Placental epithelial cell (primary cell): ENCODE data around the gene HMOX1. TPM values are rescaled to one million over a fixed set of nuclear protein-coding genes. Genes with fewer than 3 reads are reported as not detected.

Experiments
- small RNA-seq: library from RNA; depleted of rRNA; stranded (forward); fragments of <200 nt; gene quantifications from one replicate; pipeline ENCODE3, GENCODE V24; 2012
- total RNA-seq: library from RNA; depleted of rRNA; stranded (reverse); fragments of >200 nt; gene quantifications from 2 replicates; pipeline ENCODE4 v1.2.3, GENCODE V29; 2012

HMOX1 gene, protein sequence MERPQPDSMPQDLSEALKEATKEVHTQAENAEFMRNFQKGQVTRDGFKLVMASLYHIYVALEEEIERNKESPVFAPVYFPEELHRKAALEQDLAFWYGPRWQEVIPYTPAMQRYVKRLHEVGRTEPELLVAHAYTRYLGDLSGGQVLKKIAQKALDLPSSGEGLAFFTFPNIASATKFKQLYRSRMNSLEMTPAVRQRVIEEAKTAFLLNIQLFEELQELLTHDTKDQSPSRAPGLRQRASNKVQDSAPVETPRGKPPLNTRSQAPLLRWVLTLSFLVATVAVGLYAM
- 7.9 and 8.4 TPM in 2 replicates for total RNA-seq

GRCh38 chr22:35380537-35381423 lies at the start of gene HMOX1:
Gene HMOX1 (plus strand): TSS chr22:35381096. CDS start chr22:35381174, 78 bp downstream.

DNA sequence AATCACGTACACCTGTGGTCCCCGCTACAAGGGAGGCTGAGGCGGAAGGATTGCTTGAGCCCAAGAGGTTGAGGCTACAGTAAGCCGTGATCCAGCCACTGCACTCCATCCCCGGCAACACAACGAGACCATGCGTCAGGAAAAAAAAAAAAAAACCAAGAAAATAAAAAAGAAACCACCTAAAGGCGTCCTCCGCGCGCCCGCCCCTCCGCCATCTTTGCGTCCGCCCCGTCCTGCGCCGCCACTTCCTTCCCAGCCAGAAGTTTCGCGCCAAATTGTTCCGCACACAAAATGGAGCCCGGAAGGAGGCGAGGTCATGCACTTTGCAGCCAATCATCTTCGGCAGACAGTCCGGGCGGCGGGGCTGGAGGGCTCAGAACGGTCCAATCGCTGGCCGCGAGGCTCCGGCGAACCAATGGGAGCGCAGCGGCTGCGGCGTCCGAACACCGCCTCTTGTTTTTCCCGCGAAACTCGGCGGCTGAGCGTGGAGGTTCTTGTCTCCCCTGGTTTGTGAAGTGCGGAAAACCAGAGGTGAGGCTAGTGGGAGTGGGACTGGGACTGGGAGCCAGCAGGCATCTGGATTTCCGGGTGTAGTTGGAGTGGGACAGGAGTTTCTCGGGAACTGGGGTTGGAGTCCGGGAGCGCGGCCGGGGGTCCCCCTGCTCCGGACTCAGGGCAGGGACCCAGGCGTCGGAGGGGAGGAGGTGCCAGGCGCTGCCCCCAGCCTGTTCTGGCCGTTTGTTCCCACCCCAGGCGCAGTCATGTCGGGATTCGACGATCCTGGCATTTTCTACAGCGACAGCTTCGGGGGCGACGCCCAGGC lies 19.0 kb downstream of the HMOX1 start, which contains the start of gene MCM5:
TSS of gene MCM5 (plus strand) at position 463 of the 823 bp plus-strand sequence. CDS start at position 762, 299 bp downstream.

Small RNA genes lying within 50 kb of the gene (small RNA-seq; reads per million reads assigned to genes)
- gene MIR3909, result 2.1 reads per million, percentile 80 among the genes with 10 or more reads in this experiment
- gene MIR6069, result not detected

Other genes starting within 250 kb of the HMOX1 start
- 15.0 and 16.5 TPM in 2 replicates for gene HMGXB4, start 123.6 kb upstream of the HMOX1 start, total RNA-seq
- 75.4 and 84.5 TPM in 2 replicates for gene TOM1, start 81.2 kb upstream of the HMOX1 start, total RNA-seq
- 21.2 and 33.8 TPM in 2 replicates for gene MCM5, start 19.0 kb downstream of the HMOX1 start, total RNA-seq
- not detected in 2 replicates for gene RASD2, start 159.7 kb downstream of the HMOX1 start, total RNA-seq
- gene MB, start 236.2 kb downstream of the HMOX1 start, total RNA-seq, result 0.98 TPM in 1 of 2 replicates, not detected in the other